Measurements from ENCODE around the gene INPP4B.

Gene INPP4B

DNA sequence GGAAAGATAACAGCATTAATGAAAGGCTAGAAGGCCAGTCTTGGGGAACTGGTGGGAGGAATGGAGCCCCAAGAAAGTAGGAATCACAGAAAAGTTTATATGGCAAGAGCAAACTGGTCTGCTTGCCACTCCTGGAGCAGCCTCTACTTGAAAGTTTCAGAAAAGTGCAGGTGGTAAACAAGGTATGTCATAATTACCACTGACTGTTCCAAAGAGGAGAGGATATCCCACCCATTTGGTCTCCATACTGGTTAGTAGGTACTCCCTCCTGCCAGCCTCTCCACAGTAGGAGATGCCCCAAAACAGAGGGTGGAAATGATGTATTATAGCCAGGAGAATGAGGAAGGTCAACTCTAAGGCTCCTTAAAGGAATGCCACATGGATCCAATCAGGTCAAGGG, 145.1 kb downstream of the INPP4B start:
- TF ChIP-seq, protein P1, sequence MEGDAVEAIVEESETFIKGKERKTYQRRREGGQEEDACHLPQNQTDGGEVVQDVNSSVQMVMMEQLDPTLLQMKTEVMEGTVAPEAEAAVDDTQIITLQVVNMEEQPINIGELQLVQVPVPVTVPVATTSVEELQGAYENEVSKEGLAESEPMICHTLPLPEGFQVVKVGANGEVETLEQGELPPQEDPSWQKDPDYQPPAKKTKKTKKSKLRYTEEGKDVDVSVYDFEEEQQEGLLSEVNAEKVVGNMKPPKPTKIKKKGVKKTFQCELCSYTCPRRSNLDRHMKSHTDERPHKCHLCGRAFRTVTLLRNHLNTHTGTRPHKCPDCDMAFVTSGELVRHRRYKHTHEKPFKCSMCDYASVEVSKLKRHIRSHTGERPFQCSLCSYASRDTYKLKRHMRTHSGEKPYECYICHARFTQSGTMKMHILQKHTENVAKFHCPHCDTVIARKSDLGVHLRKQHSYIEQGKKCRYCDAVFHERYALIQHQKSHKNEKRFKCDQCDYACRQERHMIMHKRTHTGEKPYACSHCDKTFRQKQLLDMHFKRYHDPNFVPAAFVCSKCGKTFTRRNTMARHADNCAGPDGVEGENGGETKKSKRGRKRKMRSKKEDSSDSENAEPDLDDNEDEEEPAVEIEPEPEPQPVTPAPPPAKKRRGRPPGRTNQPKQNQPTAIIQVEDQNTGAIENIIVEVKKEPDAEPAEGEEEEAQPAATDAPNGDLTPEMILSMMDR (IDR thresholded peaks at IDR 0.05; ENCODE audit: borderline replicate concordance, control extremely low read depth, extremely low read depth, insufficient read depth, missing control alignments): no peak
- in situ Hi-C loops (cut with MboI; ENCODE audit: low sequenced_read_pairs, unreplicated experiment): no loop called here
- DNase-seq (ENCODE audit: low spot score): no peak

DNA sequence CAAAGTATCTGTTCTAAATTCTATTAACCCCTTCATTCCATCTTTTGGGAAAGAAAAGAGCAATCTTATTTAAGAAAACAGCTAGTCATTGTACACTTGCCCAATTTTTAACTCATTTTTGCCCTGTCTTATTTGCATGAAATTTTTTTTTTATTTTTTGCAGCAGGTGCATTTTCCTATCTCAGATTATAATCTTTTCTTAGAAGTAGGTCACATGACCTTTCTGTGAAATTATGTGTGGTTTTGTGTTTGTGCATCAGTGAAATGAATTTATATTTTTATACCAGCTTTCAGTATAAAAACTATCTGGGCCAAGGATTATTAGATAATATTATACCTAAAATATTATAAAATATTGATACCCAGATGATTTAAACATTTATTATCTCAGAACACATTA, 145.6 kb downstream of the INPP4B start:
- in situ Hi-C loops (cut with MboI; ENCODE audit: low sequenced_read_pairs, unreplicated experiment): no loop called here
- TF ChIP-seq, protein P1 (IDR thresholded peaks at IDR 0.05; ENCODE audit: borderline replicate concordance, control extremely low read depth, extremely low read depth, insufficient read depth, missing control alignments): no peak

GRCh38 chr4:142698552-142698951, 147.5 kb downstream of the INPP4B start:
- TF ChIP-seq, protein P1 (IDR thresholded peaks at IDR 0.05; ENCODE audit: borderline replicate concordance, control extremely low read depth, extremely low read depth, insufficient read depth, missing control alignments): no peak
- no peak for DNase-seq (ENCODE audit: low spot score)
- in situ Hi-C loops (cut with MboI; ENCODE audit: low sequenced_read_pairs, unreplicated experiment): no loop called here

More for the DNA sequence above, 145.6 kb downstream of the INPP4B start:
- DNase-seq (ENCODE audit: low spot score): no peak

- DNase-seq (ENCODE audit: low spot score): no peak
- in situ Hi-C loops (cut with MboI; ENCODE audit: low sequenced_read_pairs, unreplicated experiment): no loop called here
- TF ChIP-seq, protein P1 (IDR thresholded peaks at IDR 0.05; ENCODE audit: borderline replicate concordance, control extremely low read depth, extremely low read depth, insufficient read depth, missing control alignments): no peak
Measured at GRCh38 chr4:142697928-142698327, 148.2 kb downstream of the INPP4B start.

DNA sequence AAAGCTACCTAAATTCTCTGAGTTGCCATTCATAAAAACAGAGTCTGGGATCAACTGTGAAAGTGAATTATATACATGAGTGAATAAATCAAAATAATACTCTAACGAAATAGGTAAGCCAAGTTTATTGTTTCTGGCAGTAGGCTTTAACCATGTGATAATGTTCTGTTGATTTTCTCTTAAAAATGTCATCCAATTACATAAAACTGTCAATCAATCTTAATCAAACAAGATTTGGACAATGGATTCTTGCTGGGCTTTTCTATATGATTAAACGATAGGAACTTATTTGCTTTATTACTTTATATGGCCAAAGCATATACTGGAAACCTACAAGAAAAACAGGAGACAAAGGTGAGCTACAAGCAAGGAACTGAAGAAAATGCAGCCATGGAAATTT, 148.8 kb downstream of the INPP4B start:
- in situ Hi-C loops (cut with MboI; ENCODE audit: low sequenced_read_pairs, unreplicated experiment): no loop called here
- TF ChIP-seq, protein P1 (IDR thresholded peaks at IDR 0.05; ENCODE audit: borderline replicate concordance, control extremely low read depth, extremely low read depth, insufficient read depth, missing control alignments): no peak
- no peak for DNase-seq (ENCODE audit: low spot score)

GRCh38 chr4:142696334-142697122, 149.6 kb downstream of the INPP4B start:
- TF ChIP-seq, protein P1 (IDR thresholded peaks at IDR 0.05; ENCODE audit: borderline replicate concordance, control extremely low read depth, extremely low read depth, insufficient read depth, missing control alignments): no peak
- in situ Hi-C loops (cut with MboI; ENCODE audit: low sequenced_read_pairs, unreplicated experiment): no loop called here
- DNase-seq (ENCODE audit: low spot score): no peak
